LNCaP clone FGC (cell line): ENCODE measurements around the gene PLS1.

ENCODE experiments used
- DNase-seq: peaks from one replicate; pipeline ENCODE4 v3.0.0-alpha.2; 2011; ENCODE audit warnings: low read depth
- H3K4me3 ChIP-seq: 2 replicates; pipeline ENCODE4 v1.5.1; 2011; ENCODE audit warnings: mild to moderate bottlenecking, low read depth, low read length, control low read depth
- CTCF ChIP-seq: IDR thresholded peaks from 2 replicates; pipeline ENCODE4 v1.5.1; 2012; ENCODE audit warnings: mild to moderate bottlenecking; ENCODE audit not compliant: control insufficient read depth, insufficient read depth; ENCODE audit errors: extremely low read depth

The PLS1 gene

GRCh38 chr3:142613491-142613890, 17.3 kb downstream of the PLS1 start:
- no peak for TF ChIP-seq CTCF
- no peak for DNase-seq
- H3K4me3 ChIP-seq, result no peak overlapping the region

GRCh38 chr3:142614059-142614626, 17.9 kb downstream of the PLS1 start:
- no peak overlapping the region for H3K4me3 ChIP-seq
- TF ChIP-seq CTCF, result no peak
- DNase-seq, result no peak

GRCh38 chr3:142615171-142615570, 19.0 kb downstream of the PLS1 start:
- DNase-seq, result no peak
- H3K4me3 ChIP-seq, result no peak overlapping the region
- no peak for TF ChIP-seq CTCF

- TF ChIP-seq CTCF, result no peak
- no peak for DNase-seq
- no peak overlapping the region for H3K4me3 ChIP-seq
Observed at GRCh38 chr3:142618917-142619461, 22.8 kb downstream of the PLS1 start.

- DNase-seq, result no peak
- no peak overlapping the region for H3K4me3 ChIP-seq
- TF ChIP-seq CTCF, result no peak
Observed at GRCh38 chr3:142622405-142622804, 26.2 kb downstream of the PLS1 start.

GRCh38 chr3:142623194-142623593, 27.0 kb downstream of the PLS1 start:
- no peak for DNase-seq
- TF ChIP-seq CTCF, result no peak
- no peak overlapping the region for H3K4me3 ChIP-seq
